Endothelial cell of umbilical vein (primary cell): ENCODE measurements around the gene DENND1C. TPM values are rescaled to one million over a fixed set of nuclear protein-coding genes. Genes with fewer than 3 reads are reported as not detected.

Experiments used
- BruUV-seq: library from RNA; stranded (reverse); fragments of 400-500 nt; replicated peaks from 2 replicates; lab custom pipeline; 2021; lab: Mats Ljungman, UMichigan
- CTCF ChIA-PET: fragments of 300-600, 350-600 bp; sonication (Branson Sonifier 250); formaldehyde crosslinking; loops from one replicate; lab custom pipeline; 2021; ENCODE audit warnings: antibody characterized with exemption, inconsistent platforms; lab: Charles Lee
- POLR2A ChIA-PET: fragments of 300-600, 350-600 bp; sonication (Branson Sonifier 250); formaldehyde crosslinking; loops from one replicate; lab custom pipeline; 2021; ENCODE audit warnings: antibody characterized with exemption, inconsistent platforms; lab: Charles Lee
- DNase-seq: peaks from one replicate; pipeline ENCODE4 v3.0.0-alpha.2; 2011; ENCODE audit warnings: low read depth, low spot score
- FAIRE-seq: peaks from 2 replicates; lab custom pipeline; 2011; peaks lifted over from hg19 to GRCh38; lab: Jason Lieb, UNC
- H2AFZ ChIP-seq: 2 replicates; pipeline ENCODE4 v1.6.0; 2012; ENCODE audit warnings: low read depth, low read length, control low read depth, inconsistent platforms
- H3K27ac ChIP-seq: 2 replicates; pipeline ENCODE4 v1.5.1; 2011; ENCODE audit warnings: low read depth, mild to moderate bottlenecking, control low read depth, low read length, moderate library complexity; ENCODE audit not compliant: insufficient read depth
- H3K27me3 ChIP-seq, 2 experiments: 2 replicates each; pipeline versions ENCODE4 v1.6.0 to v1.6.1; 2011; ENCODE audit warnings: low read length in 2 of 2, mixed read lengths in 1 of 2; ENCODE audit not compliant: control insufficient read depth in 2 of 2, insufficient read depth in 2 of 2
- H3K36me3 ChIP-seq, 2 experiments: 2 replicates in 1 of 2; 3 replicates in 1 of 2; pipeline ENCODE4 v1.5.1; 2011; ENCODE audit warnings: low read length in 2 of 2, mild to moderate bottlenecking in 1 of 2, moderate library complexity in 1 of 2; ENCODE audit not compliant: control insufficient read depth in 2 of 2, insufficient read depth in 2 of 2; ENCODE audit errors: extremely low read depth in 1 of 2
- H3K4me1 ChIP-seq: 3 replicates; pipeline ENCODE4 v1.5.1; 2011; ENCODE audit warnings: mild to moderate bottlenecking, low read length; ENCODE audit not compliant: control insufficient read depth, insufficient read depth; ENCODE audit errors: extremely low read depth
- H3K4me2 ChIP-seq: 2 replicates; pipeline ENCODE4 v1.6.1; 2011; ENCODE audit warnings: low read length, control low read depth, mixed read lengths; ENCODE audit not compliant: insufficient read depth
- H3K4me3 ChIP-seq, 3 experiments: fragments of 200-600 bp in 1 of 3; sonication (generic), shearing (Covaris generic) in 1 of 3; replicated peaks in 1 of 3; 2 replicates each; pipeline ENCODE4 v1.5.1; 2011 to 2016; ENCODE audit warnings: control low read depth in 3 of 3, low read length in 3 of 3, mild to moderate bottlenecking in 2 of 3, inconsistent platforms in 1 of 3, low read depth in 1 of 3, moderate library complexity in 1 of 3; ENCODE audit not compliant: insufficient read depth in 1 of 3
- H3K79me2 ChIP-seq: 2 replicates; pipeline ENCODE4 v1.6.0; 2012; ENCODE audit warnings: low read length, inconsistent platforms; ENCODE audit not compliant: control insufficient read depth, insufficient read depth
- H3K9ac ChIP-seq: replicated peaks from 2 replicates; pipeline ENCODE3; 2011; ENCODE audit warnings: low read length, control low read depth; ENCODE audit not compliant: insufficient read depth; ENCODE audit errors: extremely low read depth
- H3K9me1 ChIP-seq: replicated peaks from 3 replicates; pipeline ENCODE4 v1.6.0; 2011; ENCODE audit warnings: mild to moderate bottlenecking, low read length; ENCODE audit not compliant: control insufficient read depth, insufficient read depth; ENCODE audit errors: extremely low read depth
- H3K9me3 ChIP-seq: replicated peaks from 2 replicates; pipeline ENCODE4 v1.5.1; 2012; ENCODE audit warnings: low read length, inconsistent platforms; ENCODE audit not compliant: control insufficient read depth, insufficient read depth
- H4K20me1 ChIP-seq: replicated peaks from 2 replicates; pipeline ENCODE3; 2011; ENCODE audit warnings: mild to moderate bottlenecking, low read length; ENCODE audit not compliant: control insufficient read depth, insufficient read depth; ENCODE audit errors: extremely low read depth
- CTCF ChIP-seq, 2 donors: IDR thresholded peaks; 1 replicate in 1 of 2; 2 replicates in 1 of 2; pipeline ENCODE4 v1.5.1; 2011; ENCODE audit warnings: low read length in 2 of 2, mild to moderate bottlenecking in 2 of 2, moderate library complexity in 2 of 2, control low read depth in 1 of 2, inconsistent platforms in 1 of 2, low read depth in 1 of 2; ENCODE audit not compliant: insufficient read depth in 1 of 2; ENCODE audit errors: extremely low read depth in 1 of 2
- EZH2 ChIP-seq: IDR thresholded peaks from 2 replicates; pipeline ENCODE4 v1.6.1; 2012; ENCODE audit warnings: borderline replicate concordance, low read depth, mild to moderate bottlenecking, moderate library complexity, low read length, inconsistent platforms; ENCODE audit not compliant: severe bottlenecking
- FOS ChIP-seq: IDR thresholded peaks from 2 replicates; pipeline ENCODE4 v1.6.1; 2011; ENCODE audit warnings: mild to moderate bottlenecking, low read length, moderate library complexity, borderline replicate concordance; ENCODE audit not compliant: insufficient read depth
- GATA2 ChIP-seq: IDR thresholded peaks from 2 replicates; pipeline ENCODE4 v1.7.0; 2011; ENCODE audit warnings: low read depth, mild to moderate bottlenecking, moderate library complexity, mixed read lengths, low read length; ENCODE audit not compliant: insufficient read length, insufficient read depth
- JUN ChIP-seq: IDR thresholded peaks from 2 replicates; pipeline ENCODE4 v1.6.1; 2011; ENCODE audit warnings: borderline replicate concordance, low read depth; ENCODE audit not compliant: insufficient read length, insufficient read depth
- MAX ChIP-seq: IDR thresholded peaks from 2 replicates; pipeline ENCODE4 v1.6.1; 2011; ENCODE audit not compliant: insufficient read depth, insufficient read length
- MYC ChIP-seq: IDR thresholded peaks from one replicate; pipeline ENCODE4 v1.6.1; 2011; ENCODE audit warnings: mild to moderate bottlenecking, low read depth, low read length
- POLR2A ChIP-seq: IDR thresholded peaks from 2 replicates; pipeline ENCODE4 v1.6.1; 2012; ENCODE audit warnings: low read depth, mild to moderate bottlenecking, control low read depth, low read length
- POLR2AphosphoS5 ChIP-seq: IDR thresholded peaks from 2 replicates; pipeline ENCODE4 v1.6.1; 2012; ENCODE audit warnings: low read depth, mild to moderate bottlenecking, control low read depth, low read length, moderate library complexity; ENCODE audit not compliant: insufficient read depth
- dilution Hi-C: fragments of 300-500 bp; cut with MboI; formaldehyde crosslinking; loops from one replicate; pipeline ENCODE4 v1.15.0; 2019; ENCODE audit warnings: low sequenced_read_pairs; ENCODE audit not compliant: extremely low pct_ligation_motif_present
- intact Hi-C: fragments of 100-400 bp; cut with micrococcal nuclease; formaldehyde crosslinking; loops from one replicate; pipeline ENCODE4 v1.10.0; 2022
- polyA plus RNA-seq, 4 experiments: library from polyadenylated mRNA; depleted of rRNA in 3 of 4; stranded (reverse) in 3 of 4; unstranded in 1 of 4; fragments of >200 nt; gene quantifications; 2 replicates each; pipeline versions ENCODE4 v1.2.1 to v1.2.3, GENCODE V29; 2011 to 2012; ENCODE audit warnings: missing spikeins in 1 of 4
- total RNA-seq: library from RNA; stranded (reverse); gene quantifications from 2 replicates; pipeline ENCODE4 v1.2.3, GENCODE V29; 2021

DENND1C gene
- total and polyA plus RNA-seq, 2 donors (not counting 3 experiments of a cell fraction or from before 2014, with no cell fraction given), result not detected

DNA sequence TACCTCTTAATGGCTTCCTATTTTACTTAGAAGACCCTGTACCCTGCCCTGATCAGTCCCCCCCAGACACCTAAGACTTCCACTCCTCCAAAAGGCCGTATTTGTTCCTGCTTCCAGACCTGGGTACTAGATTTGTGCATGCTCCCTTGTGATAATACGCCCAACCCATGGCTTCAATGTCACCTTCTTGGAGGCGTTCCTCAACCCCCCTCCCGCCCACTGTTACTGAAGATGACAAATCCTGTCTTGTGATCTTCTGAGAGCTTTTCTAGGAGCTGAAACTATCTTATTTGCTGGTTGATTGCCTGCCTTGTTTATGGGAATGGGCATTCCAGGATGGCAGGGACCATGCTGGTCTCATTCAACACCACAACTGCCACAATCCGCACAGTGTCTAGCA, 31.4 kb downstream of the DENND1C start:
- ChIA-PET POLR2A (no interaction called here), CTCF (no interaction called here)
- BruUV-seq, result no TSS peak
- peaks cover 2 to 6% of the 10 kb centered on the region in 2 experiments for H3K36me3 ChIP-seq
- intact Hi-C loops (no loop called here), dilution Hi-C loops (no loop called here)
- no peak overlapping the region for H3K9ac ChIP-seq
- no peaks in the 10 kb centered on the region for H3K79me2 ChIP-seq
- no peaks in the 10 kb centered on the region for H3K9me1 ChIP-seq
- no peak overlapping the region for H2AFZ ChIP-seq
- no peaks in the 10 kb centered on the region for H3K4me1 ChIP-seq
- H3K27me3 ChIP-seq, result no peaks in the 10 kb centered on the region
- DNase-seq (no peak), FAIRE-seq (no peak)
- no peak for TF ChIP-seq POLR2AphosphoS5
- TF ChIP-seq JUN, result no peak
- no peak for TF ChIP-seq FOS
- H3K9me3 ChIP-seq, result no peaks in the 10 kb centered on the region
- no peak overlapping the region for H3K27ac ChIP-seq
- H3K4me2 ChIP-seq, result no peak overlapping the region
- no peaks in the 10 kb centered on the region for H4K20me1 ChIP-seq
- no peak overlapping the region for H3K4me3 ChIP-seq

DNA sequence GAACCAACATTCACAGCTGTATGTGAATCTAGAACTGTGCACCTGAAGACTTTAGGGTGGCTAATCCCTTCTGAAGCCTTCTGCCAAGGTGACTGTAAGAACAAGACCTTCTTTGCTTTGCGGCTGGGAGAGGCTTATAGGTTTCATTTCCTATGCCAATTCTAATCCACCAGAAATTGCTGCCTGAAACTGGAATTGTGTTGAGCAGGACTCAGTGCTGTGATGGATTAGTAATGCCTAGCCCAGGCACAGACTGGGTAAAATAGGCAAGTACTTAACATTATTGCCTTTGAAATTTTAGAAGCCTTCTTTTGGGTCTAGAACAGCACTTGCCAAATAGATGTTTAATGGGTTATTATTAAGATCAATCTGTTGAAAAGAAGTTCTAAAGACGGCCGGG, 33.5 kb downstream of the DENND1C start:
- Histone ChIP-seq H3K9me3 (no peaks in the 10 kb centered on the region), H3K36me3 (no peaks in the 10 kb centered on the region), H3K79me2 (no peaks in the 10 kb centered on the region), H3K4me3 (no peak overlapping the region), H3K27ac (no peak overlapping the region), H3K9ac (no peak overlapping the region), H4K20me1 (no peaks in the 10 kb centered on the region), H2AFZ (no peak overlapping the region), H3K4me2 (no peak overlapping the region), H3K9me1 (no peaks in the 10 kb centered on the region), H3K27me3 (no peaks in the 10 kb centered on the region), H3K4me1 (no peaks in the 10 kb centered on the region)
- FAIRE-seq (no peak), DNase-seq (no peak)
- TF ChIP-seq MAX (no peak), FOS (no peak), EZH2 (no peak), CTCF (IDR thresholded peaks at IDR 0.05; ENCODE audit: extremely low read depth in 1 of 2, insufficient read depth in 1 of 2, low read depth in 1 of 2, low read length in 2 of 2) (no peak), GATA2 (no peak), JUN (no peak), MYC (no peak), POLR2AphosphoS5 (no peak), POLR2A (no peak)
- POLR2A ChIA-PET, result no interaction called here
- no TSS peak for BruUV-seq
- intact Hi-C loops (no loop called here), dilution Hi-C loops (no loop called here)
- CTCF ChIA-PET, result interaction anchor here (1.0 kb wide), 1 partner anchor 15 kb away, joined by 3 read pairs; no protein-coding TSS in a partner anchor
